ENCODE results near the gene SCAF8.
"Not testable (repeated sequence)": the region's sequence is repeated elsewhere in the genome, so short reads cannot be mapped to it uniquely, and the experiment has no call there.

The SCAF8 gene

GRCh38 chr6:154783229-154783628, 50.0 kb downstream of the SCAF8 start:
- DNase-seq (ENCODE audit: low read depth in 3 of 3): no peak

- DNase-seq (ENCODE audit: low read depth in 3 of 3): no peak
These were observed 51.9 kb downstream of the SCAF8 start for GRCh38 chr6:154785075-154785474.

DNA sequence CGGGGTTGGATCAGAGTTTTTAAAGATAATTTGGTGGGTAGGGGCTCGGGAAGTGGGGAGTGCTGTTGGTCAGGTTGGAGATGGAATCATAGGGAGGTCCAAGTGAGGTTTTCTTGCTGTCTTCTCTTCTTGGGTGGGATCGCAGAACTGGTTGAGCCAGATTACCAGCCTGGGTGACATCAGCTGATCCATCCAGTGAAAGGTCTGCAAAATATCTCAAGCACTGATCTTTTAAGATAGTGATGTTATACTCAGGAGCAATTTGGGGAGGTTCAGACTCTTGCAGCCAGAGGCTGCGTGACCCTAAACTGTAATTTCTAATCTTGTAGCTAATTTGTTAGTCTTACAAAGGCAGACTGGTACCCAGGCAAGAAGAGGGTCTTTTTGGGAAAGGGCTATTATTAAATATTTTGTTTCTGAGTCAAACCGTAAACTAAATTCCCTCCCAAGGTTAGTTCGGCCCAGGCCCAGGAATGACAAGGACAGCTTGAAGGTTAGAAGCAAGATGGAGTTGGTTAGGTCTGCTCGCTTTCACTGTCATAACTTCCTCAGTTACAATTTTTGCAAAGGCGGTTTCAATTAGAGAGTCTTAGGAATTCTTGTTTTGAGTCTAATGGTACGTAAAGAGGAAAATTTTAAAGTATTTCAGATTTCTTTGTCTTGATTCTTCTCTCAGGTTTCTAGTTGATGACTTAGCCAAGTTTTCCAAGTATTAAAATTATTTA, 53.1 kb downstream of the SCAF8 start:
- DNase-seq (ENCODE audit: low read depth in 3 of 3): no peak

DNA sequence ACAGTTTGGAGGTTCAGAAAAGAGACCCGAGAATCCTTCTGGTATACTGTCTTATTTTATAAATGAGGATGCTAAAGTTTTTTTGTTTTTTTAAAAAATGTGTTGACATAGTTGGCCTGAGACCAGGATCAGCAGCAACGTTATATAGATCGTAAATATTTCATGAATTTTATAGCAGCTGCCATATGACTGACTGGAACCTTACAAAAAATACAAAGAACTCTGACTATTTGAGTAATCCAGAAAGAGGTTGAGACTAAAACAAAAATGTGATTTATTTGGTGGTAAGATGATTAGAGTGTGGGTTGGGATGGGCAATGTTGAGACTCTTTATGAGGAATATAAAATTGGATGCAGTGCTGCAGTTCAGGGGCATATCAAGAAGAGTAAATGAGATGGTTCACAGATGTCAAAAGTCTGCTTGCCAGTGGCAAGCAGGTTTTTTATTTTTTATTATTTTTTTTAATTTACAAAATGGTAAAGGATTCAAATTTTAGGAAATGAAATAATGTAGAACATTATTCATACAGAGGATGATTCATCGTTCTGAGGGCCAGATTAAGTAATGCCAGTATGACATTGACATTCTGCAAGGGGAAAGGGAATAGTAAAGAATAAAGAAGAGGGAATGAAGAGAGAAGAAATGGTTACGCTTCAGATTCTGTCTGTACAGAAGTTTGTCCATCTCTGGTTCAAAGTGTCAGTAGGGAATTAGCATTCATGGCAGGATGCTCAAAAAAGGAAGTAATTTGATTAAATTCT, 58.5 kb downstream of the SCAF8 start:
- DNase-seq (ENCODE audit: low read depth in 3 of 3): no peak

- DNase-seq (ENCODE audit: low read depth in 3 of 3): no peak
These were observed 59.1 kb downstream of the SCAF8 start for GRCh38 chr6:154792325-154792724.

- no peak for DNase-seq (ENCODE audit: low read depth in 3 of 3)
These were observed 59.5 kb downstream of the SCAF8 start for GRCh38 chr6:154792761-154793160.

- DNase-seq (ENCODE audit: low read depth in 3 of 3): no peak
These were observed 63.3 kb downstream of the SCAF8 start for GRCh38 chr6:154796484-154796883.

GRCh38 chr6:154797857-154798256, 64.6 kb downstream of the SCAF8 start:
- no peak for DNase-seq (ENCODE audit: low read depth in 3 of 3)

- DNase-seq (ENCODE audit: low read depth in 3 of 3): no peak
These were observed 67.1 kb downstream of the SCAF8 start for GRCh38 chr6:154800338-154800737.

GRCh38 chr6:154805288-154805911, 72.2 kb downstream of the SCAF8 start:
- DNase-seq (ENCODE audit: low read depth in 3 of 3): no peak

GRCh38 chr6:154806804-154807203, 73.6 kb downstream of the SCAF8 start:
- no peak for DNase-seq (ENCODE audit: low read depth in 3 of 3)

DNA sequence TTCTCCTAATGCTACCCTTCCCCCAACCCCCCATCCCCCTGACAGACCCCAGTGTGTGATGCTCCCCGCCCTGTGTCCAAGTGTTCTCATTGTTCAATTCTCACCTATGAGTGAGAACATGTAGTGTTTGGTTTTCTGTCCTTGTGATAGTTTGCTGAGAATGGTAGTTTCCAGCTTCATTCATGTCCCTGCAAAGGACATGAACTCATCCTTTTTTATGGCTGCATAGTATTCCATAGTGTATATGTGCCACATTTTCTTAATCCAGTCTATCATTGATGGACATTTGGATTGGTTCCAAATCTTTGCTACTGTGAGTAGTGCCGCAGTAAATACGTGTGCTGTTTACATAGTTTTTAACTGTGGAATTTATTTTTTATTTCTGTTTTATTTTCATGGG, 78.4 kb downstream of the SCAF8 start:
- not testable (repeated sequence) for DNase-seq (ENCODE audit: low read depth in 3 of 3)

DNA sequence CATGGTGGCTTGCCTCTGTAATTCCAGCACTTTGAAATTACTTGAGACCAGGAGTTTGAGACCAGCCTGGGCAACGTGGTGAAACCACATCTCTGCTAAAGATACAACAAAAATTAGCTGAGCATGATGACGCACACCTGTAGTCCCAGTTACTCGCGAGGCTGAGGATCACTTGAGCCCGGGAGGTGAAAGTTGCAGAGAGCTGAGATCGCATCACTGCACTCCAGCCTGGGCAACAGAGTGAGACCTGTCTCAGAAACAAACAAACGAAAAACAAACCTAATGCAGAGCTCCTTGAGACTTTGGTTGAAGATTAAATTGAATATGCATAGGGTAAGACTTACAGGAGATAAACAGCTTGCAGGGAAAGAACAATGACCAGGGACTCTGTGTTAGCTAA, 80.8 kb downstream of the SCAF8 start:
- no peak for DNase-seq (ENCODE audit: low read depth in 3 of 3)

DNA sequence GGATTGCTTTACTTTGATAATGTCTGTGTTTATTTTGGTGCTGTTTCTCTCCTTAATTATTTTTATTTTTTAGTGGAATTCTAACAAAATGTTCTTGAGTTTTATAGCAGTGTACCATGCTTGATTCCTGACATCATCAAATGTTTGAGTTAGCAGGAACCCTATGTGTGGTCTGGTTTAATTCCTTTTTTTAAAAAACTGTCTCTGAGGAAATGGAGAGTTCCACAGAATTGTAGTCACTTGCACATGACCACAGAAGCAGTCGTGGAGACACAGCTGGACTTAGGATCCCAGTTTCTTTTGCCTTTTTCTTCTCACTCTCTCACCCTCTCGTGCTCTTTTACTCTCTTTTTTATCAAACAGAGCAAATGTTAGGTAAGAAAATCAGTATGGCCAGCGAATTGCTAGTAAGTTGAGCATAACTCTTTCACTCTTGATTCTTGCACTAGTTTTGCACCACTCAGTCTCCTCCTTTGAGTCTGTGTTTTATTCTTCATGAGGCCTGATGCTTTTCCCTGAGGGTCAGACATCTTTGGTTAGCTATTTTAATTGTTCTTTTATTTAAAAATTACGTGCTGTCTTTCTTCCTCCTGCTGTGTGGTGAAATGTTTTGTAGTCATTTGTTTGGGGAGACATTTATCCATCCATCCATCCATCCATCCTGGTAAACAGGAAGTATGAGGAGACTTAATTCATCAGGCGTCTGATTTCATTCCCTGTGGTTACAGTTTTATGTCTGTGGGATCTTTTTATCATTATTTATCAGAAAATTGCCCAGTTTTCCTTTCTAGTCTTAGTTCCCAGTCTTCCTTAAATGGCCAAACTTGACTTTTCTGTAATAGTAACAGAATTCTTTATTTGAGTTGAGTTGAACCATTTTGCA, 83.0 kb downstream of the SCAF8 start:
- DNase-seq (ENCODE audit: low read depth in 3 of 3): no peak

DNA sequence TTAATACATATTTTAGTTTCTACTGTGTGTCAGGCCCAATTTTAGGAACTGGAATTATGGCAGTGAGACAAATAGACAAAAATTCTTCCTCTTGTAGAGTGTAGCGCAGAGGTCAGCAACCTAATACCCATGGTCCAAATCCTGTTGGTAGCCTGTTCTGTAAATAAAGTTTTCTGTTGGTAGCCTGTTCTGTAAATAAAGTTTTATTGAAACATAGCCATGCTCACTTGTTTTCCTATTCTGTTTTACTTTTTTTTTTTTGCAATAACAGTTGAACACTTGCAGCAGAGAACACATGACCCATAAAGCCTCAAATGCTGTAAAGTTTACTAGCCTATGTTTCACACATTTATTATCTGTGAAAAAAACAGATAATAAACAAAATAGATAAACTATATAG, 87.9 kb downstream of the SCAF8 start:
- no peak for DNase-seq (ENCODE audit: low read depth in 3 of 3)

GRCh38 chr6:154821638-154822037, 88.4 kb downstream of the SCAF8 start:
- DNase-seq (ENCODE audit: low read depth in 3 of 3): no peak

- no peak for DNase-seq (ENCODE audit: low read depth in 3 of 3)
These were observed 89.8 kb downstream of the SCAF8 start for GRCh38 chr6:154822947-154823558.

DNA sequence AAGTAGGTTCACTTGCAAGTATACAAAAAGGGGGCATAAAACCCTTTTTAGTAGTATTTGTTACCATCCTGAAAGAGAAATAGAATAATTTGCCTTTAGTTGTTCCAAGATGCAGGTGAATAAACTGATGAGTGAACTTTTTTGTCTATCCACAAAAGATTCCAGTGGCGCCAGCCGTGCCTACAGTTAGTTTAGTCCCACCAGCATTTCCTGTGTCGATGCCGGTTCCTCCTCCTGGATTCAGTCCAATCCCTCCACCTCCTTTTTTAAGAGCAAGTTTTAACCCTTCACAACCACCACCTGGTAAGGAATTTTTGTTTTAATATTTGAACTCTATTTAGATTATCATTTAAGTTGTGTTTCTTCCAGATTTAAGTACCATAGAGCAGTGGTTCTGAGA, 90.9 kb downstream of the SCAF8 start:
- no peak for DNase-seq (ENCODE audit: low read depth in 3 of 3)

DNA sequence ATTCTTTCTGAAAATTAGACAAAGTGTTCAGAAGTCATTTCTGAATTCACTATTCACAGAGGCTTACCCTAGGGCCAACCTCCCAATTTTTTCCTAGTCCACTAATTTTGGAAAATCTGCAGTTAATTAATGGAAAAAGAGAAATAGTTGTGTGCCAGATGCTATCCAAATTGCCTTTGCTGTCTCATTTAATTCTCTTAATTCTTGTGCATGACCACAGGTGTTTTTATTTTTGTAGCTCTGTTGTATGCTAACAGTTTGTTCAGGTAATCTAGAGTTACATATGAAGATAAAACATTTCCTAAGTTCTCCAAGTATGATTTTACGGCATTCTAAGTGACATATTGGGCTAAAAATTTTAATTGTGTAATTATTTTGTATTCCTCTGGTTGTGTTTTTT, 96.8 kb downstream of the SCAF8 start:
- no peak for DNase-seq (ENCODE audit: low read depth in 3 of 3)

GRCh38 chr6:154830771-154831170, 97.6 kb downstream of the SCAF8 start:
- no peak for DNase-seq (ENCODE audit: low read depth in 3 of 3)

DNA sequence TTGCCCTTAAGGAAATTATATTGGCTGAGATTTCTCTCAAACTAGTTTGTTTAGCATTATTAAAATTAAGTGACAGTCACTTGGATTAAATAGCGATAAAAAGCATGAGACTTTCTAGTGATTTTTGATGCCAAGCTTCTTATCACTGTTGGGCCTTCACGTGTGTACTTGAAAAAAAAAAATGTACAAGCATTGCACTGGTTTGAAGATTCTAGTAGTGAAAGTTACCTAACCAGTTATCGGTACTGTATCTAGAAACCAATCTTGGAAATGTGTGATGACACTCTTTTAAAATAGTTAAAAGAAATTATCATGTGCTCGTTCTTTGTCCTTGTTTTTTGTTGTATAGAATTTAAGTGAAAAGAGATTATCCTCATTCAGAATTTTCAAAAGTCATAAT, 102.1 kb downstream of the SCAF8 start:
- DNase-seq (ENCODE audit: low read depth in 3 of 3): no peak

GRCh38 chr6:154839546-154839945, 106.3 kb downstream of the SCAF8 start:
- DNase-seq (ENCODE audit: low read depth in 3 of 3): no peak

Measured in stimulated activated CD4-positive, alpha-beta T cell treated with anti-CD3 and anti-CD28 coated beads, TNF-alpha, amount 100 ng/mL, for 4 hours (primary cell).